Epithelial cell of prostate (primary cell): ENCODE results near the gene PDK2.

ENCODE experiments used
- DNase-seq: peaks from one replicate; pipeline ENCODE4 v3.0.0-alpha.2; 2011; ENCODE audit warnings: low read depth, low spot score
- H3K27ac ChIP-seq: fragments of 450-650 bp; 2 replicates; pipeline ENCODE4 v1.5.1; 2017; ENCODE audit warnings: mild to moderate bottlenecking

Gene PDK2

GRCh38 chr17:50076221-50076590 lies 18.9 kb upstream of the PDK2 start:
- no peak for DNase-seq
- H3K27ac ChIP-seq, result peak overlapping the region; percentile 22

GRCh38 chr17:50076591-50077235 lies 18.4 kb upstream of the PDK2 start:
- H3K27ac ChIP-seq, result peak overlapping the region; percentile 28
- DNase-seq, result no peak

GRCh38 chr17:50078430-50078829 lies 16.7 kb upstream of the PDK2 start:
- peak overlapping the region; percentile 28 for H3K27ac ChIP-seq
- no peak for DNase-seq

- peak overlapping the region; percentile 28 for H3K27ac ChIP-seq
- no peak for DNase-seq
These were observed 15.6 kb upstream of the PDK2 start for GRCh38 chr17:50079334-50080095.

- no peak for DNase-seq
- H3K27ac ChIP-seq, result peak overlapping the region; percentile 28
These were observed 15.1 kb upstream of the PDK2 start for GRCh38 chr17:50080096-50080480.

GRCh38 chr17:50080827-50081226 lies 14.3 kb upstream of the PDK2 start:
- no peak for DNase-seq
- H3K27ac ChIP-seq, result peak overlapping the region; percentile 54

- peak overlapping the region; percentile 54 for H3K27ac ChIP-seq
- DNase-seq, result no peak
These were observed 13.4 kb upstream of the PDK2 start for GRCh38 chr17:50081757-50082156.

- peak overlapping the region; percentile 1 for H3K27ac ChIP-seq
- DNase-seq, result no peak
These were observed 7.8 kb upstream of the PDK2 start for GRCh38 chr17:50087246-50087911.

- peak overlapping the region; percentile 1 for H3K27ac ChIP-seq
- no peak for DNase-seq
These were observed 7.2 kb upstream of the PDK2 start for GRCh38 chr17:50087912-50088405.

- no peak overlapping the region for H3K27ac ChIP-seq
- no peak for DNase-seq
These were observed 6.0 kb upstream of the PDK2 start for GRCh38 chr17:50088952-50089825.

GRCh38 chr17:50090071-50090470 lies 5.1 kb upstream of the PDK2 start:
- peak overlapping the region; percentile 2 for H3K27ac ChIP-seq
- no peak for DNase-seq

GRCh38 chr17:50090971-50091917 lies 3.9 kb upstream of the PDK2 start:
- no peak for DNase-seq
- peak overlapping the region; percentile 45 for H3K27ac ChIP-seq

- H3K27ac ChIP-seq, result peak overlapping the region; percentile 45
These were observed 3.2 kb upstream of the PDK2 start for GRCh38 chr17:50091918-50092285.

GRCh38 chr17:50093246-50093645 lies 1.9 kb upstream of the PDK2 start:
- peak overlapping the region; percentile 45 for H3K27ac ChIP-seq
- DNase-seq, result no peak

More at GRCh38 chr17:50091918-50092285, 3.2 kb upstream of the PDK2 start:
- DNase-seq, result no peak

- H3K27ac ChIP-seq, result peak overlapping the region; percentile 45
These were observed 1.3 kb upstream of the PDK2 start for GRCh38 chr17:50093807-50094206.

GRCh38 chr17:50094243-50094752 lies 853 bp upstream of the PDK2 start:
- peak overlapping the region; percentile 45 for H3K27ac ChIP-seq
- no peak for DNase-seq

More at GRCh38 chr17:50093807-50094206, 1.3 kb upstream of the PDK2 start:
- no peak for DNase-seq

GRCh38 chr17:50095626-50096037 lies 481 bp downstream of the PDK2 start:
- DNase-seq, result no peak
- H3K27ac ChIP-seq, result no peak overlapping the region

- DNase-seq, result no peak
- H3K27ac ChIP-seq, result no peak overlapping the region
These were observed 941 bp downstream of the PDK2 start for GRCh38 chr17:50096092-50096491.

- H3K27ac ChIP-seq, result no peak overlapping the region
- no peak for DNase-seq
These were observed 1.6 kb downstream of the PDK2 start for GRCh38 chr17:50096758-50097157.
